Fibroblast of lung (primary cell): Measurements from ENCODE around the gene LPP. TPM values are rescaled to one million over a fixed set of nuclear protein-coding genes. Genes with fewer than 3 reads are reported as not detected.
A peak's percentile ranks its signal among the peaks of the same experiment; 100 is the strongest.

ENCODE experiments used
- DNase-seq, 2 donors: peaks; one replicate each; pipeline versions ENCODE4 v3.0.0 to v3.0.0-alpha.2; 2010; ENCODE audit warnings: low read depth in 2 of 2
- H2AFZ ChIP-seq: 2 replicates; pipeline ENCODE4 v1.5.1; 2012; ENCODE audit warnings: low read length, control low read depth, inconsistent platforms
- H3K27ac ChIP-seq: 2 replicates; pipeline ENCODE4 v1.5.1; 2011; ENCODE audit warnings: low read length, control low read depth; ENCODE audit not compliant: insufficient read depth
- H3K27me3 ChIP-seq: 2 replicates; pipeline ENCODE4 v1.5.1; 2011; ENCODE audit warnings: mild to moderate bottlenecking, low read length; ENCODE audit not compliant: control insufficient read depth, insufficient read depth
- H3K36me3 ChIP-seq: 2 replicates; pipeline ENCODE4 v1.5.1; 2011; ENCODE audit warnings: low read length; ENCODE audit not compliant: control insufficient read depth, insufficient read depth
- H3K4me1 ChIP-seq: 2 replicates; pipeline ENCODE4 v1.5.1; 2011; ENCODE audit warnings: low read length; ENCODE audit not compliant: control insufficient read depth, insufficient read depth; ENCODE audit errors: extremely low read depth
- H3K4me2 ChIP-seq: 2 replicates; pipeline ENCODE4 v1.5.1; 2011; ENCODE audit warnings: low read length, control low read depth; ENCODE audit not compliant: insufficient read depth; ENCODE audit errors: extremely low read depth
- H3K4me3 ChIP-seq, 4 experiments: fragments of 200-600 bp in 1 of 4; sonication (generic) in 1 of 4; replicated peaks in 1 of 4; 2 replicates each; pipeline ENCODE4 v1.5.1; 2011 to 2016; ENCODE audit warnings: low read length in 4 of 4, low read depth in 3 of 4, mild to moderate bottlenecking in 3 of 4, control low read depth in 2 of 4, inconsistent platforms in 1 of 4, mixed read lengths in 1 of 4; ENCODE audit not compliant: insufficient read depth in 1 of 4; ENCODE audit errors: control extremely low read depth in 1 of 4
- H3K79me2 ChIP-seq: 2 replicates; pipeline ENCODE4 v1.5.1; 2012; ENCODE audit warnings: mild to moderate bottlenecking, low read length, inconsistent platforms; ENCODE audit not compliant: control insufficient read depth, insufficient read depth
- H3K9ac ChIP-seq: 2 replicates; pipeline ENCODE4 v1.5.1; 2011; ENCODE audit warnings: mild to moderate bottlenecking, low read length, control low read depth; ENCODE audit not compliant: insufficient read depth
- H3K9me3 ChIP-seq: 2 replicates; pipeline ENCODE4 v1.5.1; 2012; ENCODE audit warnings: low read depth, low read length; ENCODE audit not compliant: control insufficient read depth, insufficient read depth
- H4K20me1 ChIP-seq: 2 replicates; pipeline ENCODE4 v1.5.1; 2011; ENCODE audit warnings: low read length; ENCODE audit not compliant: control insufficient read depth, insufficient read depth; ENCODE audit errors: extremely low read depth
- CTCF ChIP-seq, 2 donors: IDR thresholded peaks in 1 of 2; conservative IDR thresholded peaks in 1 of 2; 1 replicate in 1 of 2; 2 replicates in 1 of 2; pipeline ENCODE4 v1.5.1; 2011 to 2012; ENCODE audit warnings: low read length in 2 of 2, control low read depth in 1 of 2, inconsistent platforms in 1 of 2, low read depth in 1 of 2, mild to moderate bottlenecking in 1 of 2
- EZH2 ChIP-seq: IDR thresholded peaks from 2 replicates; pipeline ENCODE4 v1.5.1; 2012; ENCODE audit warnings: low read length, control low read depth, mild to moderate bottlenecking; ENCODE audit errors: missing control alignments
- polyA plus RNA-seq, 2 donors: library from polyadenylated mRNA; depleted of rRNA in 1 of 2; stranded (reverse) in 1 of 2; unstranded in 1 of 2; fragments of >200 nt; gene quantifications; 2 replicates each; pipeline ENCODE4 v1.2.1, GENCODE V29; 2011 to 2012; ENCODE audit warnings: missing spikeins in 1 of 2
- total RNA-seq: library from RNA; depleted of rRNA; stranded (reverse); fragments of >200 nt; gene quantifications from 2 replicates; pipeline ENCODE4 v1.2.1, GENCODE V29; 2014

The LPP gene
- total and polyA plus RNA-seq, 2 donors (not counting 1 experiment from before 2014, with no cell fraction given): 69.0 to 124 TPM

- no peak overlapping the region for H2AFZ ChIP-seq
- H3K9ac ChIP-seq: no peak overlapping the region
- peaks cover 79% of the 10 kb centered on the region for H3K79me2 ChIP-seq
- no peak for DNase-seq
- H3K27me3 ChIP-seq: no peaks in the 10 kb centered on the region
- H3K4me3 ChIP-seq: peak overlapping the region in 1 of 4 experiments; percentile 51
- no peaks in the 10 kb centered on the region for H4K20me1 ChIP-seq
- H3K4me2 ChIP-seq: no peak overlapping the region
- TF ChIP-seq EZH2: no peak
- TF ChIP-seq CTCF (conservative IDR thresholded peaks at IDR 0.05 in 1 of 2, IDR thresholded peaks at IDR 0.05 in 1 of 2; ENCODE audit: low read depth in 1 of 2, low read length in 2 of 2): no peak
- no peak overlapping the region for H3K27ac ChIP-seq
- H3K9me3 ChIP-seq: no peaks in the 10 kb centered on the region
- H3K36me3 ChIP-seq: peaks cover 7% of the 10 kb centered on the region
- H3K4me1 ChIP-seq: peaks cover 29% of the 10 kb centered on the region
Measured at GRCh38 chr3:188215129-188215528, 61.2 kb downstream of the LPP start.

GRCh38 chr3:188217011-188217463, 63.1 kb downstream of the LPP start:
- Histone ChIP-seq H3K79me2 (peaks cover 90% of the 10 kb centered on the region), H3K27me3 (no peaks in the 10 kb centered on the region), H3K36me3 (peaks cover 9% of the 10 kb centered on the region), H3K9me3 (no peaks in the 10 kb centered on the region), H3K27ac (no peak overlapping the region), H3K4me1 (peaks cover 31% of the 10 kb centered on the region), H2AFZ (no peak overlapping the region), H3K4me2 (no peak overlapping the region), H4K20me1 (no peaks in the 10 kb centered on the region), H3K9ac (no peak overlapping the region), H3K4me3 (no peak overlapping the region)
- TF ChIP-seq EZH2 (no peak), CTCF (conservative IDR thresholded peaks at IDR 0.05 in 1 of 2, IDR thresholded peaks at IDR 0.05 in 1 of 2; ENCODE audit: low read depth in 1 of 2, low read length in 2 of 2) (no peak)
- no peak for DNase-seq

GRCh38 chr3:188217726-188218125, 63.8 kb downstream of the LPP start:
- Histone ChIP-seq H2AFZ (no peak overlapping the region), H3K36me3 (peaks cover 9% of the 10 kb centered on the region), H3K27ac (no peak overlapping the region), H4K20me1 (no peaks in the 10 kb centered on the region), H3K4me2 (no peak overlapping the region), H3K79me2 (peaks cover 94% of the 10 kb centered on the region), H3K9ac (no peak overlapping the region), H3K4me1 (peaks cover 30% of the 10 kb centered on the region), H3K9me3 (no peaks in the 10 kb centered on the region), H3K4me3 (no peak overlapping the region), H3K27me3 (no peaks in the 10 kb centered on the region)
- DNase-seq: no peak
- TF ChIP-seq EZH2: no peak
- no peak for TF ChIP-seq CTCF (conservative IDR thresholded peaks at IDR 0.05 in 1 of 2, IDR thresholded peaks at IDR 0.05 in 1 of 2; ENCODE audit: low read depth in 1 of 2, low read length in 2 of 2)
